Measurements from ENCODE around the gene PIP5KL1.
A peak's percentile ranks its signal among the peaks of the same experiment; 100 is the strongest.
"Not testable (repeated sequence)": the region's sequence is repeated elsewhere in the genome, so short reads cannot be mapped to it uniquely, and the experiment has no call there.

Gene PIP5KL1

DNA sequence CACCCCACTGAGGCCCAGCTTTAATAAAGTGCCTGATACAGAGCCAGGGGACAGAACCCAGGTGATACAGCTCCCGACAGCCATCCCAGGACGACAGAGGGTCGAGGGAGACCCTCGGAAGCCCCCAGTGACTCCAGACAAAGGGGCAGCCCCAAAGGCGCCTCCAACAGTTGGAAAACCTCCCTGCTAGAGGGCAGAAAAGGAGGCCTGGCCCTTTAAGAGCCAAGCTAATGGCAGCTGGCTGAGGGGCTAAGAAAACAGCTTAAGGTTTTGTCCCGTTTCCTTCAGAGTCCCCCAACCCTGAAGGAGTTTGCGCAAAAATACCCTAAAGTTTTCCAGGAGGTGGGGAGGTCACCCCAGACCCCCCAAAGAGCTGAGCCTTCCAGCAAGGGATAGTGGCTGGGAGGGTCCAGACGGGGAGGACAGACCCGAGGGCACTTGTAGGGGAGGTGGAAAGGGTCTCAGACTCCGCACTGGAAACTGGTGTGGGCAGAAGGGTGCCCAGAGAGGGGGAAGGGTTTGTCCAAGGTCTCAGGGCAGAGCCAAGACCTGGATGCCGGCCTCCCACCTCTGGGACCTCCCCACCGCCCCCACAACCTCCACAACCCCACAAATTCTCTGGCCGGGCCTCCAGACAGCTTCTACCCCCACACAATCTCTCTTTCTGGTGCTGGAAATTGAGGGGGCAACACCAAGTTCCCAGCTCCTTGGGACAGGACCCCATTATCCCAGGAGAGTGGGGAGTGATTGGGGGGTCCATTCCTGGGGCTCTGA is 44.9 kb downstream of the PIP5KL1 start:
- H3K27me3 ChIP-seq (ENCODE audit: control insufficient read depth, insufficient read depth, low read length), result no peaks in the 10 kb centered on the region
- no peaks in the 10 kb centered on the region for H3K9me3 ChIP-seq (ENCODE audit: control insufficient read depth, low read depth, low read length)
- H3K4me1 ChIP-seq (ENCODE audit: control insufficient read depth, low read depth, low read length), result no peaks in the 10 kb centered on the region
- no peak overlapping the region for H3K4me3 ChIP-seq (ENCODE audit: low read length)
- peaks cover 8% of the 10 kb centered on the region for H3K36me3 ChIP-seq (ENCODE audit: control insufficient read depth, low read depth, low read length)
- H3K9ac ChIP-seq (ENCODE audit: low read length), result no peak overlapping the region
- H3K27ac ChIP-seq (ENCODE audit: low read length), result no peak overlapping the region

- peaks cover 3% of the 10 kb centered on the region for H3K36me3 ChIP-seq (ENCODE audit: control insufficient read depth, low read depth, low read length)
- H3K27me3 ChIP-seq (ENCODE audit: control insufficient read depth, insufficient read depth, low read length), result no peaks in the 10 kb centered on the region
- H3K27ac ChIP-seq (ENCODE audit: low read length), result no peak overlapping the region
- no peaks in the 10 kb centered on the region for H3K9me3 ChIP-seq (ENCODE audit: control insufficient read depth, low read depth, low read length)
- no peak overlapping the region for H3K4me3 ChIP-seq (ENCODE audit: low read length)
- no peak overlapping the region for H3K9ac ChIP-seq (ENCODE audit: low read length)
- no peaks in the 10 kb centered on the region for H3K4me1 ChIP-seq (ENCODE audit: control insufficient read depth, low read depth, low read length)
Measured at GRCh38 chr9:127884976-127885490, 45.5 kb downstream of the PIP5KL1 start.

DNA sequence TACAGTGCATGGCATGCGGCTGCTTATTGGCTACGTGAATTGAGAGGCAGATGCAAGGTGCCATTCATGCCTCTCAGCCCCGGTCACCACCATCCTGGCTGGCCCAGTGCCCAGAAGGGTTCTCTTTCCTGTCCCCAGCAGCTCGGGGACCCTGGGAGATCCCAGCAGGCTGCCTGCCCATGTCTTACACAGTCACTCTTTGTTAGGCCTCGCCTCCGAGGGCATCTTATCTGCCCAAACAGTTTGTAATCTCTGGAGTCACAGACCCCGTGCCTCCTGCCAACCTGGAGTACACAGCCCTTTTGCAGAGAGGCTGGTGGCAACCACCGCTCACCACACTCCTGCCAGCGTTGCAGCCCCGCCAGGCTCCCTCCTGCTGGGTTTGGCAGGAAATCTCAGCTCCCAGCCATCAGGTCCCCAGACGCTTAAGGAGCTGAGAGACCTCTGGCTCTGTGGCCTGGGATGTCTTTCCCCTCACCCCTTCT is 46.1 kb downstream of the PIP5KL1 start:
- Histone ChIP-seq H3K9ac (ENCODE audit: low read length) (no peak overlapping the region), H3K4me3 (ENCODE audit: low read length) (no peak overlapping the region), H3K36me3 (ENCODE audit: control insufficient read depth, low read depth, low read length) (peaks cover 3% of the 10 kb centered on the region), H3K9me3 (ENCODE audit: control insufficient read depth, low read depth, low read length) (no peaks in the 10 kb centered on the region), H3K27me3 (ENCODE audit: control insufficient read depth, insufficient read depth, low read length) (no peaks in the 10 kb centered on the region), H3K27ac (ENCODE audit: low read length) (no peak overlapping the region), H3K4me1 (ENCODE audit: control insufficient read depth, low read depth, low read length) (no peaks in the 10 kb centered on the region)

- no peak overlapping the region for H3K4me3 ChIP-seq (ENCODE audit: low read length)
- H3K4me1 ChIP-seq (ENCODE audit: control insufficient read depth, low read depth, low read length), result no peaks in the 10 kb centered on the region
- no peak overlapping the region for H3K27ac ChIP-seq (ENCODE audit: low read length)
- no peaks in the 10 kb centered on the region for H3K27me3 ChIP-seq (ENCODE audit: control insufficient read depth, insufficient read depth, low read length)
- H3K9me3 ChIP-seq (ENCODE audit: control insufficient read depth, low read depth, low read length), result no peaks in the 10 kb centered on the region
- no peak overlapping the region for H3K9ac ChIP-seq (ENCODE audit: low read length)
- H3K36me3 ChIP-seq (ENCODE audit: control insufficient read depth, low read depth, low read length), result peaks cover 3% of the 10 kb centered on the region
Measured at GRCh38 chr9:127883959-127884358, 46.6 kb downstream of the PIP5KL1 start.

DNA sequence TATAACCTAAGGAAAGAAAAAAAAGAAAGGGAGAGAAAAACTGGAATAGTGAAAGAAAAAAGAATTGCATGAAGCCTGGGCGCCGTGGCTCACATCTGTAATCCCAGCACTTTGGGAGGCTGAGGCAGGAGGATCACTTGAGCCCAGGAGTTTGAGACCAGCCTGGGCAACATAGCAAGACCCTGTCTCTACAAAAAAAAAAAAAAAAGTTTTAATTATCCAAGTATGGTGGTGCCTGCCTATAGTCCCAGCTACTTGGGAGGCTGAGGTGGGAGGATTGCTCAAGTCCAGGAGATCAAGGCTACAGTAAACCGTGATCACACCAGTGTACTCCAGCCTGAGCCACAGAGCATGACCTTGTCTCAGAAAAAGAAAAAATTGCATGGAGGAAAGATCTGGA is 48.9 kb downstream of the PIP5KL1 start:
- not testable (repeated sequence) for H3K4me3 ChIP-seq (ENCODE audit: low read length); H3K4me1 ChIP-seq (ENCODE audit: control insufficient read depth, low read depth, low read length); H3K27me3 ChIP-seq (ENCODE audit: control insufficient read depth, insufficient read depth, low read length)

GRCh38 chr9:127880143-127880542 is 50.4 kb downstream of the PIP5KL1 start:
- H3K27ac ChIP-seq (ENCODE audit: low read length), result no peak overlapping the region
- no peaks in the 10 kb centered on the region for H3K4me1 ChIP-seq (ENCODE audit: control insufficient read depth, low read depth, low read length)
- peaks cover 5% of the 10 kb centered on the region for H3K27me3 ChIP-seq (ENCODE audit: control insufficient read depth, insufficient read depth, low read length)
- no peaks in the 10 kb centered on the region for H3K36me3 ChIP-seq (ENCODE audit: control insufficient read depth, low read depth, low read length)
- no peaks in the 10 kb centered on the region for H3K9me3 ChIP-seq (ENCODE audit: control insufficient read depth, low read depth, low read length)
- H3K9ac ChIP-seq (ENCODE audit: low read length), result no peak overlapping the region
- no peak overlapping the region for H3K4me3 ChIP-seq (ENCODE audit: low read length)

More for the DNA sequence above, 48.9 kb downstream of the PIP5KL1 start:
- H3K9ac ChIP-seq (ENCODE audit: low read length); H3K9me3 ChIP-seq (ENCODE audit: control insufficient read depth, low read depth, low read length); H3K27ac ChIP-seq (ENCODE audit: low read length); H3K36me3 ChIP-seq (ENCODE audit: control insufficient read depth, low read depth, low read length): not testable (repeated sequence)

DNA sequence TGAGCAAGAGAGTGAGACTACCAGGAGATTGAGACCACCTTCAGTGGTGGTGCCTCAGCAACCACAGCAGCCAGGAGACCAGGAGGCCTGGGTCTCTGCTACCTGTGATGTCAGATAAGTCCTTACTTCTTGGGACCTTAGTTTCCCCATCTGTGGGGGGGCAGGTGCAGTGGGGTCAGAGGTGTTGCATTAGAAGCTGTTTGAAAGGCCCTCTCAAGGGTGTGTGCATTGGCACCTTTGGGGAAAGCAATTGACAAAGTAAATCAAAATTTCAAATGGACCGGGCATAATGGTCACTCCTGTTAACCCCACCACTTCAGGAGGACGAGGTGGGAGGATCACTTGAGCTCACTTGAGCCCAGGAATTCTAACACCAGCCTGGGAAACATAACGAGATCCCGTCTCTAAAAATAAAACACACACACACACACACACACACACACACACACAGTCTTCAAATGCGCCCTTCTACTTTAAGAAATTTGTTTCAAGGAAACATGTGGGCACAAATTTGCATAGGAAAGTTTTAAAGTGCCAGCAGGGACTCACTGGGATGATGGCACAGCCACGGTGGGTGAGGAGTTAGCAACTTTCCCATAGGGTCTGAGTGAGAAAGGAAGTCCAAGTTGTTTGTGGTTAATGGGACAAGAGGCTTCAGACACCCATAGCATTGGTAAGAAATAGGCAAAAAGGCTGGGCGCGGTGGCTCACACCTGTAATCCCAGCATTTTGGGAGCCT is 51.8 kb downstream of the PIP5KL1 start:
- H3K9me3 ChIP-seq (ENCODE audit: control insufficient read depth, low read depth, low read length), result no peaks in the 10 kb centered on the region
- no peak overlapping the region for H3K9ac ChIP-seq (ENCODE audit: low read length)
- H3K27ac ChIP-seq (ENCODE audit: low read length), result no peak overlapping the region
- peaks cover 5% of the 10 kb centered on the region for H3K27me3 ChIP-seq (ENCODE audit: control insufficient read depth, insufficient read depth, low read length)
- no peak overlapping the region for H3K4me3 ChIP-seq (ENCODE audit: low read length)
- H3K4me1 ChIP-seq (ENCODE audit: control insufficient read depth, low read depth, low read length), result no peaks in the 10 kb centered on the region
- no peaks in the 10 kb centered on the region for H3K36me3 ChIP-seq (ENCODE audit: control insufficient read depth, low read depth, low read length)

- Histone ChIP-seq H3K27me3 (ENCODE audit: control insufficient read depth, insufficient read depth, low read length) (peaks cover 5% of the 10 kb centered on the region), H3K4me3 (ENCODE audit: low read length) (peak overlapping the region; percentile 72), H3K4me1 (ENCODE audit: control insufficient read depth, low read depth, low read length) (no peaks in the 10 kb centered on the region), H3K9me3 (ENCODE audit: control insufficient read depth, low read depth, low read length) (no peaks in the 10 kb centered on the region), H3K27ac (ENCODE audit: low read length) (no peak overlapping the region), H3K9ac (ENCODE audit: low read length) (peak overlapping the region; percentile 4), H3K36me3 (ENCODE audit: control insufficient read depth, low read depth, low read length) (no peaks in the 10 kb centered on the region)
Measured at GRCh38 chr9:127878001-127878651, 52.5 kb downstream of the PIP5KL1 start.

DNA sequence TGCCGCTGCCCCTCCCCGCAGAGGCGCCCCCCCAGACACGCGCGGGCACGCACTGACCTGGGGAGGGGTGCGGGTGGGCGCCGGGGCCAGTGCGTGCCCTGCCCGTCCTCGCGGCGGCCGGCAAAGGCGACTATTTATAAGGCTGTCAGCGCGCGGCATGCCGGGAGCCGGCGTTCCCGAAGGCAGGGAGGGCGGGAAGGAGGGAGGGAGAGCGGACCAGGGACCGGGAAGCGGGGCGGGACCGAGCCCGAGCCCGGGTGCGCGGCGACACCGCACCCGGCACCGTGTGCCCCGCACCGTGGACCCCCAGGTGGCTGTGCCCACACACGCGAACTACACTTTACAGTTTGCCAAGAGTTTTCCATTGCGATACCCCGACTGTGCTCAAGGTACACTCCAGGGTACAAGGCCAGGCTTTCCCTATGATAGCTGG is 53.0 kb downstream of the PIP5KL1 start, which contains the start of gene AK1:
AK1 (minus strand) TSS at position 110 of the 433 bp plus-strand sequence. CDS start 3,058 bp downstream, outside the sequence.
- H3K9ac ChIP-seq (ENCODE audit: low read length), result peak within 1 kb of the TSS; percentile 12
- no peaks in the 10 kb centered on the region for H3K9me3 ChIP-seq (ENCODE audit: control insufficient read depth, low read depth, low read length)
- H3K27me3 ChIP-seq (ENCODE audit: control insufficient read depth, insufficient read depth, low read length), result peaks cover 5% of the 10 kb centered on the region
- peak within 1 kb of the TSS; percentile 72 for H3K4me3 ChIP-seq (ENCODE audit: low read length)
- H3K36me3 ChIP-seq (ENCODE audit: control insufficient read depth, low read depth, low read length), result no peaks in the 10 kb centered on the region
- H3K27ac ChIP-seq (ENCODE audit: low read length), result no peak within 1 kb of the TSS
- H3K4me1 ChIP-seq (ENCODE audit: control insufficient read depth, low read depth, low read length), result no peaks in the 10 kb centered on the region

DNA sequence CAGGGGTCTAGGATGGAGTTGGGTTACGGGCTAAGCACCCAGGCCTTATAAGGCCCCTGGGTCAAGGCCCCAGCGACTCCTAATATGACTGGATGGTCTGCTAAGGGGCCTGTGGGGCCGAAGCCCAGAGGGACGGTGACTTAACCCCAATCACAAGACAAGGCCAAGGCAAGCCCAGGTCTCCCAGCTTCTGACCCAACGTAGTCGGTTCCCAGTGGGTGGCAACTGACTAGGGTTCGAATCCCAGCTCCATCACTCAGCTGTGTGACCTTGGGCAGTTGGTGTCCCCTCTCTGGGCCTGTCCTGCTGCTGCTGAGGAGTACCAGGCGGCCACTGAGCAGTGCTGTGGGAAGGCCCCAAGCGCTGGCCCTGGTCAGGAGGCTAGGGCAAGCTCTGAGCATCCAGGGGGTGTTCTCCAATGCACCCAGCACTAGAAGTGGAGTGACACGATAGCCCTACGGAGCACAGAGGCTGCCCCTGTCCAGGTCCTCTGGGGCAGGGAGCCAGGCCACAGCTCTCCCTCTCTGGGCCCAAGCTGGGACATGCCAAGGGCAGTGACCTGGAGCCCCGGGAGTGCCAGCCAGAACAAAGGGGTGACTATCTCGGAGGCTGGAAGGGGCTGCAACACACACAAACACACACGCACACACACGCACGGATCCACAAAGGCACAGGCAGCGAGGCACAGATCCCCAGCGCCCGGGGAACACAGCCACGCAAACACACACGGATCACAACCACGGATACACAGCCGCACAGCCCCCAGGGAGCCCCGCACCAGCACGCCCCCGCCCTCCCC is 53.6 kb downstream of the PIP5KL1 start:
- Histone ChIP-seq H3K9ac (ENCODE audit: low read length) (peak overlapping the region; percentile 12), H3K4me1 (ENCODE audit: control insufficient read depth, low read depth, low read length) (no peaks in the 10 kb centered on the region)

More for the DNA sequence above, 53.6 kb downstream of the PIP5KL1 start:
- Histone ChIP-seq H3K27me3 (ENCODE audit: control insufficient read depth, insufficient read depth, low read length) (peaks cover 5% of the 10 kb centered on the region), H3K36me3 (ENCODE audit: control insufficient read depth, low read depth, low read length) (no peaks in the 10 kb centered on the region), H3K9me3 (ENCODE audit: control insufficient read depth, low read depth, low read length) (no peaks in the 10 kb centered on the region), H3K4me3 (ENCODE audit: low read length) (peak overlapping the region; percentile 72), H3K27ac (ENCODE audit: low read length) (no peak overlapping the region)
